Measurements from ENCODE around the gene MRC2. TPM values are rescaled to one million over a fixed set of nuclear protein-coding genes. Genes with fewer than 3 reads are reported as not detected.

The MRC2 gene
- total and polyA plus RNA-seq, 9 of the 15 experiments (the other 6 are each of a cell fraction or from before 2014, with no cell fraction given) = 0.28 to 11.5 (median 6.6) TPM

DNA sequence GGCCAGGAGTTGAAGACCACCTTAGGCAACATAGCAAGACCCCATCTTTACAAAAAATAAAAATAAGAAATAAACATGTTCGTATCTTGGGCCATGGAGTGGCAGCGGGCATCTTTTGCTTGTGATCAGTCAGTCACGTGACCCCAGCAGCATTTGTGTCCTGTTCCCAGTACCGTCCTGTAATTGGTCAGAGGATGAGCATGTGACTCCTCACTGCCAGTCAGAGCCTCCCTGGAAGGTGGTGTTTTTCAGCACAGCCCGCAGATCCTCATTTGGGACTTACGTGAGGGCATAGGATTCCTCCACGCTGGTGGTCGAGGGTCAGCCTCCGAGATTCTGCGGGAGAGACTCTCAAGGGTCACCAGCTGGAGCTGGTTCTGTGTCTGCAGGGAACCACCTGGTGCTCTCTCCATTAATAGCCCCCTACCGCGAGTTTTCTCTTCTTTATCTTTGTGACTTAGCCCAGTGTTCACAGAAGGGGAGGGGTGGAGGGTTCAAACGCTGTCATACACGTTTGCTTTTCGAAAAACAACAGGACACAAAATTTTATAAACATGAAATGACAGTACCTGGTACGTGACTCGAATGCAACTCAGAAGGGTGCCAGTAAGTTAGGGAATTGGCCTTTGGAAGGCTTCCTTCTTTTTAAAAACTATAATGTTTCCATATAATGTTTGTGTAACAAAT is 17.2 kb downstream of the MRC2 start (continued):
- TF ChIP-seq, protein P1, sequence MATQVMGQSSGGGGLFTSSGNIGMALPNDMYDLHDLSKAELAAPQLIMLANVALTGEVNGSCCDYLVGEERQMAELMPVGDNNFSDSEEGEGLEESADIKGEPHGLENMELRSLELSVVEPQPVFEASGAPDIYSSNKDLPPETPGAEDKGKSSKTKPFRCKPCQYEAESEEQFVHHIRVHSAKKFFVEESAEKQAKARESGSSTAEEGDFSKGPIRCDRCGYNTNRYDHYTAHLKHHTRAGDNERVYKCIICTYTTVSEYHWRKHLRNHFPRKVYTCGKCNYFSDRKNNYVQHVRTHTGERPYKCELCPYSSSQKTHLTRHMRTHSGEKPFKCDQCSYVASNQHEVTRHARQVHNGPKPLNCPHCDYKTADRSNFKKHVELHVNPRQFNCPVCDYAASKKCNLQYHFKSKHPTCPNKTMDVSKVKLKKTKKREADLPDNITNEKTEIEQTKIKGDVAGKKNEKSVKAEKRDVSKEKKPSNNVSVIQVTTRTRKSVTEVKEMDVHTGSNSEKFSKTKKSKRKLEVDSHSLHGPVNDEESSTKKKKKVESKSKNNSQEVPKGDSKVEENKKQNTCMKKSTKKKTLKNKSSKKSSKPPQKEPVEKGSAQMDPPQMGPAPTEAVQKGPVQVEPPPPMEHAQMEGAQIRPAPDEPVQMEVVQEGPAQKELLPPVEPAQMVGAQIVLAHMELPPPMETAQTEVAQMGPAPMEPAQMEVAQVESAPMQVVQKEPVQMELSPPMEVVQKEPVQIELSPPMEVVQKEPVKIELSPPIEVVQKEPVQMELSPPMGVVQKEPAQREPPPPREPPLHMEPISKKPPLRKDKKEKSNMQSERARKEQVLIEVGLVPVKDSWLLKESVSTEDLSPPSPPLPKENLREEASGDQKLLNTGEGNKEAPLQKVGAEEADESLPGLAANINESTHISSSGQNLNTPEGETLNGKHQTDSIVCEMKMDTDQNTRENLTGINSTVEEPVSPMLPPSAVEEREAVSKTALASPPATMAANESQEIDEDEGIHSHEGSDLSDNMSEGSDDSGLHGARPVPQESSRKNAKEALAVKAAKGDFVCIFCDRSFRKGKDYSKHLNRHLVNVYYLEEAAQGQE (IDR thresholded peaks at IDR 0.05; ENCODE audit: borderline replicate concordance) = peak; percentile 57
- TF ChIP-seq, protein P1 (CRISPR knock-in tag; IDR thresholded peaks at IDR 0.05; ENCODE audit: low read depth) = no peak
- TF ChIP-seq TEAD2 (tag; IDR thresholded peaks at IDR 0.05) (no peak), NFRKB (IDR thresholded peaks at IDR 0.05; ENCODE audit: low read depth) (no peak), ZNF707 (CRISPR knock-in tag; conservative IDR thresholded peaks at IDR 0.05) (no peak), ZNF766 (CRISPR knock-in tag; conservative IDR thresholded peaks at IDR 0.05) (no peak), ZNF436 (CRISPR knock-in tag; IDR thresholded peaks at IDR 0.05) (no peak), ZBTB17 (CRISPR knock-in tag; IDR thresholded peaks at IDR 0.05) (no peak), TFAM (CRISPR knock-in tag; conservative IDR thresholded peaks at IDR 0.05) (no peak), TAL1 (IDR thresholded peaks at IDR 0.05) (no peak), ZNF311 (CRISPR knock-in tag; IDR thresholded peaks at IDR 0.05) (no peak)
- TF ChIP-seq, protein P2, sequence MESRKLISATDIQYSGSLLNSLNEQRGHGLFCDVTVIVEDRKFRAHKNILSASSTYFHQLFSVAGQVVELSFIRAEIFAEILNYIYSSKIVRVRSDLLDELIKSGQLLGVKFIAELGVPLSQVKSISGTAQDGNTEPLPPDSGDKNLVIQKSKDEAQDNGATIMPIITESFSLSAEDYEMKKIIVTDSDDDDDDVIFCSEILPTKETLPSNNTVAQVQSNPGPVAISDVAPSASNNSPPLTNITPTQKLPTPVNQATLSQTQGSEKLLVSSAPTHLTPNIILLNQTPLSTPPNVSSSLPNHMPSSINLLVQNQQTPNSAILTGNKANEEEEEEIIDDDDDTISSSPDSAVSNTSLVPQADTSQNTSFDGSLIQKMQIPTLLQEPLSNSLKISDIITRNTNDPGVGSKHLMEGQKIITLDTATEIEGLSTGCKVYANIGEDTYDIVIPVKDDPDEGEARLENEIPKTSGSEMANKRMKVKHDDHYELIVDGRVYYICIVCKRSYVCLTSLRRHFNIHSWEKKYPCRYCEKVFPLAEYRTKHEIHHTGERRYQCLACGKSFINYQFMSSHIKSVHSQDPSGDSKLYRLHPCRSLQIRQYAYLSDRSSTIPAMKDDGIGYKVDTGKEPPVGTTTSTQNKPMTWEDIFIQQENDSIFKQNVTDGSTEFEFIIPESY (CRISPR knock-in tag; IDR thresholded peaks at IDR 0.05) = no peak
- TF ChIP-seq, protein P3, sequence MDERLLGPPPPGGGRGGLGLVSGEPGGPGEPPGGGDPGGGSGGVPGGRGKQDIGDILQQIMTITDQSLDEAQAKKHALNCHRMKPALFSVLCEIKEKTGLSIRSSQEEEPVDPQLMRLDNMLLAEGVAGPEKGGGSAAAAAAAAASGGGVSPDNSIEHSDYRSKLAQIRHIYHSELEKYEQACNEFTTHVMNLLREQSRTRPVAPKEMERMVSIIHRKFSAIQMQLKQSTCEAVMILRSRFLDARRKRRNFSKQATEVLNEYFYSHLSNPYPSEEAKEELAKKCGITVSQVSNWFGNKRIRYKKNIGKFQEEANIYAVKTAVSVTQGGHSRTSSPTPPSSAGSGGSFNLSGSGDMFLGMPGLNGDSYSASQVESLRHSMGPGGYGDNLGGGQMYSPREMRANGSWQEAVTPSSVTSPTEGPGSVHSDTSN (CRISPR knock-in tag; IDR thresholded peaks at IDR 0.05; ENCODE audit: low read depth) = no peak
- TF ChIP-seq, protein P3 (tag; conservative IDR thresholded peaks at IDR 0.05; ENCODE audit: low read depth) = no peak
- TF ChIP-seq, protein P4, sequence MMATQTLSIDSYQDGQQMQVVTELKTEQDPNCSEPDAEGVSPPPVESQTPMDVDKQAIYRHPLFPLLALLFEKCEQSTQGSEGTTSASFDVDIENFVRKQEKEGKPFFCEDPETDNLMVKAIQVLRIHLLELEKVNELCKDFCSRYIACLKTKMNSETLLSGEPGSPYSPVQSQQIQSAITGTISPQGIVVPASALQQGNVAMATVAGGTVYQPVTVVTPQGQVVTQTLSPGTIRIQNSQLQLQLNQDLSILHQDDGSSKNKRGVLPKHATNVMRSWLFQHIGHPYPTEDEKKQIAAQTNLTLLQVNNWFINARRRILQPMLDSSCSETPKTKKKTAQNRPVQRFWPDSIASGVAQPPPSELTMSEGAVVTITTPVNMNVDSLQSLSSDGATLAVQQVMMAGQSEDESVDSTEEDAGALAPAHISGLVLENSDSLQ (IDR thresholded peaks at IDR 0.05) = peak; percentile 70

Data from K562 (cell line).